ENCODE measurements around the gene OR10A4. TPM values are rescaled to one million over a fixed set of nuclear protein-coding genes. Genes with fewer than 3 reads are reported as not detected.

The OR10A4 gene
- total and polyA plus RNA-seq, 2 of the 4 experiments (the other 2 are of a cell fraction): not detected

- Histone ChIP-seq H2BK120ac (ENCODE audit: low read depth, low read length) (no peak within 1 kb of the TSS), H4K20me1 (ENCODE audit: insufficient read depth, low read length) (no peaks in the 10 kb centered on the region), H4K5ac (ENCODE audit: low read depth, low read length) (no peak within 1 kb of the TSS), H3K9me3 (ENCODE audit: control insufficient read depth, insufficient read depth, low read length) (no peaks in the 10 kb centered on the region), H4K91ac (ENCODE audit: insufficient read depth, low read depth, low read length) (no peak within 1 kb of the TSS), H2AK9ac (replicated peaks; ENCODE audit: low read depth, low read length, poor library complexity) (no peak within 1 kb of the TSS), H2AK5ac (ENCODE audit: low read depth, low read length) (no peak within 1 kb of the TSS), H2AFZ (replicated peaks; ENCODE audit: low read length, poor library complexity) (no peak within 1 kb of the TSS), H3K9ac (ENCODE audit: low read depth, low read length) (no peak within 1 kb of the TSS), H3K23ac (ENCODE audit: low read depth, low read length) (no peak within 1 kb of the TSS), H3K18ac (ENCODE audit: low read depth, low read length) (no peak within 1 kb of the TSS), H3K4ac (ENCODE audit: low read depth, low read length) (no peak within 1 kb of the TSS), H2BK20ac (ENCODE audit: low read depth, low read length) (no peak within 1 kb of the TSS), H3K4me2 (ENCODE audit: low read depth, low read length) (no peak within 1 kb of the TSS), H3K27me3 (ENCODE audit: control insufficient read depth, insufficient read depth, low read length) (no peaks in the 10 kb centered on the region), H3K27ac (ENCODE audit: insufficient read depth, low read length) (no peak within 1 kb of the TSS), H3K4me3 (ENCODE audit: insufficient read depth, low read depth, low read length) (no peak within 1 kb of the TSS), H3K56ac (ENCODE audit: extremely low read depth, insufficient read depth, low read length) (no peak within 1 kb of the TSS), H3K79me1 (ENCODE audit: low read depth in 1 of 2, low read length in 2 of 2) (no peaks in the 10 kb centered on the region), H3K4me1 (ENCODE audit: control insufficient read depth, insufficient read depth, low read length) (no peaks in the 10 kb centered on the region), H2BK5ac (ENCODE audit: low read depth, low read length, poor library complexity, severe bottlenecking) (no peak within 1 kb of the TSS), H3K36me3 (ENCODE audit: control insufficient read depth, insufficient read depth, low read length) (no peaks in the 10 kb centered on the region), H2BK15ac (ENCODE audit: low read depth, low read length) (no peak within 1 kb of the TSS), H3K9me1 (ENCODE audit: insufficient read depth, low read length) (no peaks in the 10 kb centered on the region), H4K8ac (ENCODE audit: low read depth in 2 of 2, low read length in 2 of 2) (no peak within 1 kb of the TSS), H3K14ac (replicated peaks; ENCODE audit: low read depth, low read length) (no peak within 1 kb of the TSS)
- no TSS peak for BruUV-seq (replicated peaks)
- POLR2A ChIA-PET (ENCODE audit: unreplicated experiment): no interaction called here
- no peak for TF ChIP-seq RCOR1 (IDR thresholded peaks at IDR 0.05; ENCODE audit: insufficient replicate concordance, low read length)
- no peak for TF ChIP-seq POLR2A (IDR thresholded peaks at IDR 0.05; ENCODE audit: low read depth, low read length)
- no peak for TF ChIP-seq RFX5 (IDR thresholded peaks at IDR 0.05; ENCODE audit: low read depth, low read length)
- no peak for TF ChIP-seq FOS (IDR thresholded peaks at IDR 0.05; ENCODE audit: low read depth, low read length)
- TF ChIP-seq NFE2L2 (IDR thresholded peaks at IDR 0.05; ENCODE audit: low read depth, low read length): no peak
- no peak for TF ChIP-seq MAZ (IDR thresholded peaks at IDR 0.05; ENCODE audit: borderline replicate concordance, low read depth, low read length)
- TF ChIP-seq RAD21 (IDR thresholded peaks at IDR 0.05; ENCODE audit: low read length): no peak
- no peak for TF ChIP-seq SMC3 (IDR thresholded peaks at IDR 0.05; ENCODE audit: low read depth, low read length)
- TF ChIP-seq MXI1 (IDR thresholded peaks at IDR 0.05; ENCODE audit: borderline replicate concordance, low read depth, low read length): no peak
- TF ChIP-seq BHLHE40 (IDR thresholded peaks at IDR 0.05; ENCODE audit: low read depth, low read length): no peak
- no peak for TF ChIP-seq CHD1 (IDR thresholded peaks at IDR 0.05; ENCODE audit: low read depth, low read length)
- TF ChIP-seq ELK1 (IDR thresholded peaks at IDR 0.05; ENCODE audit: borderline replicate concordance, low read depth, low read length): no peak
- DNase-seq: no peak
- in situ Hi-C loops (cut with MboI; ENCODE audit: low sequenced_read_pairs) (no loop called here), dilution Hi-C loops (cut with HindIII; ENCODE audit: low sequenced_read_pairs, unreplicated experiment) (no loop called here), intact Hi-C loops (cut with micrococcal nuclease) (no loop called here)
- CTCF ChIA-PET: no interaction called here
- no peak for ATAC-seq (ENCODE audit: low read depth)
- 100% methylated on average over 1 of the region's 3 CpGs; no CpG with 5 or more reads in 1 of the 2 experiments for WGBS, 2 experiments (ENCODE audit: extremely low coverage in 2 of 2, insufficient read length in 1 of 2)
Measured at GRCh38 chr11:6845383-6845782, 31.0 kb upstream of the OR10A4 start, which contains the start of gene OR10A5. TSS of gene OR10A5 (plus strand) at chr11:6845683. CDS start at chr11:6845683, 0 bp downstream.

Measured in IMR-90 (cell line).